LNCaP clone FGC (cell line): ENCODE measurements around the gene MEAK7.
A peak's percentile ranks its signal among the peaks of the same experiment; 100 is the strongest.

Experiments used
- DNase-seq: peaks from one replicate; pipeline ENCODE4 v3.0.0-alpha.2; 2011; ENCODE audit warnings: low read depth
- H3K4me3 ChIP-seq: 2 replicates; pipeline ENCODE4 v1.5.1; 2011; ENCODE audit warnings: mild to moderate bottlenecking, low read depth, low read length, control low read depth
- TF ChIP-seq, protein P1 (sequence below): IDR thresholded peaks from 2 replicates; pipeline ENCODE4 v1.5.1; 2012; ENCODE audit warnings: mild to moderate bottlenecking; ENCODE audit not compliant: control insufficient read depth, insufficient read depth; ENCODE audit errors: extremely low read depth

MEAK7 gene

DNA sequence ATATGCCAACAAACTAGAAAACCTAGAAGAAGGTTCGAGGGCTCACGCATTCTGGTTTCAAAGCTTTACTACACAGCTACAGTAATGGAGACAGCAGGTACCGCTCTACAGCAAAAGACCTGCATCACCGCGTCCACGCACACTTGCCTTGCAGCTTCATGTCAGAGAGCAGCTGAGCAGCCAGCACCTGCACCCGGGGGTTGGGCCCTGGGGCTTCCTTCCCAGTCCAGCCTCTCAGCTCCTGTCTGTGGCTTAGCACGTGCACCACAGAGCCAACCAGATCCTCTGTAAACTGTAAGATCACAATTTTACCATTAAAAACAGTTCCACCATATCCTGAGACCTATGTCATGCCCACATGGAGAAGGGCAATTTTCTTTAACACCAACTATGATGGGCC is 15.3 kb downstream of the MEAK7 start:
- DNase-seq, result no peak
- TF ChIP-seq, protein P1, sequence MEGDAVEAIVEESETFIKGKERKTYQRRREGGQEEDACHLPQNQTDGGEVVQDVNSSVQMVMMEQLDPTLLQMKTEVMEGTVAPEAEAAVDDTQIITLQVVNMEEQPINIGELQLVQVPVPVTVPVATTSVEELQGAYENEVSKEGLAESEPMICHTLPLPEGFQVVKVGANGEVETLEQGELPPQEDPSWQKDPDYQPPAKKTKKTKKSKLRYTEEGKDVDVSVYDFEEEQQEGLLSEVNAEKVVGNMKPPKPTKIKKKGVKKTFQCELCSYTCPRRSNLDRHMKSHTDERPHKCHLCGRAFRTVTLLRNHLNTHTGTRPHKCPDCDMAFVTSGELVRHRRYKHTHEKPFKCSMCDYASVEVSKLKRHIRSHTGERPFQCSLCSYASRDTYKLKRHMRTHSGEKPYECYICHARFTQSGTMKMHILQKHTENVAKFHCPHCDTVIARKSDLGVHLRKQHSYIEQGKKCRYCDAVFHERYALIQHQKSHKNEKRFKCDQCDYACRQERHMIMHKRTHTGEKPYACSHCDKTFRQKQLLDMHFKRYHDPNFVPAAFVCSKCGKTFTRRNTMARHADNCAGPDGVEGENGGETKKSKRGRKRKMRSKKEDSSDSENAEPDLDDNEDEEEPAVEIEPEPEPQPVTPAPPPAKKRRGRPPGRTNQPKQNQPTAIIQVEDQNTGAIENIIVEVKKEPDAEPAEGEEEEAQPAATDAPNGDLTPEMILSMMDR, result no peak

DNA sequence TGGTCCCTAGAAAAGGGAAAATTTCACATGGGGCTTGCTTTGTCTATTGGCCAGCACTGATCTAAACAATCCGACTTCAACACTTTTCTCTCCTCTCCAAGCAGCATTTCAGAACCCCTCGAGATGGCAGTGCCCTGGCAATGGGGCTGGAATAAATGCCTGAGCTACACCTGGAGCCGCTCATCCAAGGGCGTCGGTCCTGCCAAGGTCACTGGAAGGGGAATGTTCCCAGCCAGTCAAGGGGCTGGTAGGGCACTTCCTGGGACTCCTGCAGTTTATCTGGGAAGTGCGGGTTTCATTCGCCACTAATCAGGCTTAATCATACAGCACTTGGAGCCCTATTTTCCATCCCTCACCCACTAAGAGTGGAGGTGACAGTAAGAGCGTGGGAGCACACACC is 17.1 kb downstream of the MEAK7 start:
- H3K4me3 ChIP-seq, result no peak overlapping the region
- TF ChIP-seq, protein P1, result no peak
- no peak for DNase-seq

More for the DNA sequence above, 15.3 kb downstream of the MEAK7 start:
- H3K4me3 ChIP-seq, result no peak overlapping the region

DNA sequence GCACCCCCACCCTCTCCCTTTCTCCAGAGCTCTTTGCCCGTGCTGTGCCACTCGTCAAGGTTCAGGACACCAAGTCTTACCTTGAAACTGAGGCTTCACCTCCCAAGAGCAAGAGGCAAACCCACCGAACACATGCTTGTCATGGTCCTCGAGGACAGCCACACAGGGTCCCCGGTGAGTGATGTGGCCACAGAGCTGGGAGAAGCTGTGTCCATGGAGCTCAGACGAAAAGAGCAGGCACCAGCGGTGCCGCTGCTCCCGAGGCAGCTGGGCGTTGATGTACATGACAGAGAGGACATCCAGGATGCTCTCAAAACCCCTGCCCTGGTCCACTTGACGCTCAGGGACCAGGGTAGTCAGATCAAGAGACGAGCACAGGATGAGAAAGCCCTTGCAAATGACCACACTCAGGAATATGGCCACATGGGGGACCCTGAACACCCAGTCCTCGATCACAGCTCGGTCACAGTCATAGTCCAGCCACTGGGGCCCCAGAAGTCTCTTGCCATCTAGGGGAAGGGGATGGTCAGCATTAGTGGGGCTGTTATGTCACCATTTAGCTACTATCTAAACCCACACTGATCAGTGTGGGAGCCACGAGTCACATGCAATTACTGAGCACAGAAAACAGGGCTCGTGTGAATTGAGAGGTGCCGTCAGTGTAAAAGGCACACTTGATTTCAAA is 17.8 kb downstream of the MEAK7 start:
- no peak for DNase-seq
- TF ChIP-seq, protein P1, result no peak
- H3K4me3 ChIP-seq, result no peak overlapping the region

DNA sequence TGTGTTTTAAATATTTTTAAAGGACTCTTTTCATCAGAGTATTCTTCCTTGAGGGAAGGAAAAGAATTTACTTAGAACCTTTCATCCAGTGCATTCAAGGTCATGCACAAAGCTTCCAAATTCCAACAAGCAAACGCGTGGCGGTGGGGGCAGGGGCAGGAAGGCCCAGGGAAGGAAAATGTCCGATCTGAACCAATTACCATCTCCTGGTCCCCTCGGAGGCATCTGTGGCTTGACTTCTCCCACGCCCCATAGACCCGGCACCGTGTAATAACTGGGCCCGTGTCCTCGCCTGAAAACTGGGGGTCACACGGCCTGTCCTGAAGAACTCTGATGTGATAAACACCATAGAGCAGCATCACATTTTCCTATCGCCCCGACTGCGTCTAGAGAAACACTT is 18.3 kb downstream of the MEAK7 start:
- TF ChIP-seq, protein P1, result no peak
- H3K4me3 ChIP-seq, result no peak overlapping the region
- no peak for DNase-seq

DNA sequence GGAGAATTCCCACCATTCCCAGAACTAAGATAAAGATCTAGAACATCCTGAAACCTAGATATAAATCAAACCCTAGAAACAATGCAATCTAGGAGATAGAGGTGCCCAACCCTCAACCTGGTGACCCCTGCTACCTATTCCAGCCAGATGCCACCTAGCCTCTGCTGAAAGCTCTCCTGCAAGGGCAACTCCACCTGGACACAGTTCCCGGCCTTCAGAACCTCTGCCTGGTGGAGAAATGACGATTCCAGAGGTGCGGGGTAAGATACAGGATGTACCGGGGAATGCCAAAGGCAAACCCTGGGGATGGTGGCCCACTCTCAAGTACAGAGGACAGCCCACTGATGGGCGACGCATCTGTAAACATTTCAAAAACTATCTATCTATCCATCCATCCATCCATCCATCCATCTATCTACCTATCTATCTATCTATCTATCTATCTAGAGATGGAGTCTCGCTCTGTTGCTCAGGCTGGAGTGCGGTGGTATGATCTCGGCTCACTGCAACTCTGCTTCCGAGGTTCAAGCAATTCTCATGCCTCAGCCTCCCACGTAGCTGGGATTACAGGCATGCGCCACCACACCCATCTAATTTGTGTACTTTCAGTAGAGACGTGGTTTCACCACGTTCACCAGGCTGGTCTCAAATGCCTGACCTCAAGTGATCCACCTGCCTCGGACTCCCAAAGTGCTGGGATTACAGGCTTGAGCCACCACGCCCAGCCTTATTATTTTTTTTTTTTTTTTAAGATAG is 19.0 kb downstream of the MEAK7 start:
- DNase-seq, result no peak
- H3K4me3 ChIP-seq, result no peak overlapping the region
- TF ChIP-seq, protein P1, result no peak

DNA sequence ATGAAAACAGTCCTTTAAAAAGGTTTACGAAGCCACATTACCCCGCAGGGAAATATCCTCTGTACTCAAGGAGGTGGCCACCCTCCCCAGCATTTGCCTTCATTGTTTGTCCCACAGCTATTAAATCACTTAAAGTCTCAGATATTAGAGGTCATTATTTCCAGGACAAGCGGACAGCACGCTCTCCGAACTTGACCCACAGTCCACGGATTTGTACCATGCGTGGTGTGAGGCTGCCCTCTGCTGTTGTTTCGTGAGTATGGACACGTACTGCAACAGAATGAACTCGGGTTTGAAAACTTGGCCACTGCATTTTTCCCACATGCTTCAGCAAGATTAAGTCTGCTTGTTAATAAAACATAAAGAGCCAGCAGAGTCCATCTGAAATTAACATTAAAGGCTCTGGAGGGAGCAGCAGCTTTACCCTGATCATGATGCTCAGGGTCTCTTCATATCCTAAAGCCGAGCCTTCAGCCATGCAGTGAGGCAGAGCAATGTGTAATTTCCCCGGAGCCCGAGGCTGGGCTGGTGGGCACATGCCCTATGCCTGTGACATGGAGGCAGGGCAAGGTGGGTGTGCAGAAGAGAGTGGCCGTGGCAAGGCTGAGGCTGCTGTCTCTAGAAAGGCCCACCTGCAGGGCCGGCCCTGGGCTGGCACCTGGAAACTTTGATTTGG is 19.7 kb downstream of the MEAK7 start:
- TF ChIP-seq, protein P1, result peak; percentile 88
- no peak overlapping the region for H3K4me3 ChIP-seq
- DNase-seq, result peak; percentile 30
